Liver (tissue), 3 donors: ENCODE data around the gene RSBN1.

Experiments used
- ATF3 ChIP-seq: IDR thresholded peaks from 2 replicates; pipeline ENCODE4 v1.6.1; 2016; ENCODE audit warnings: antibody characterized with exemption
- CTCF ChIP-seq: fragments of 150-350 bp; IDR thresholded peaks from 2 replicates; pipeline ENCODE4 v1.5.1; 2017; ENCODE audit warnings: improper control_type of control experiment, low read depth, low read length; ENCODE audit not compliant: missing input control
- EGR1 ChIP-seq, 2 donors: IDR thresholded peaks; 2 replicates each; pipeline ENCODE4 v1.6.1; 2016 to 2018; ENCODE audit warnings: antibody characterized with exemption in 2 of 2, low read depth in 2 of 2
- JUND ChIP-seq, 2 donors: IDR thresholded peaks; 2 replicates each; pipeline ENCODE4 v1.6.1; 2016; ENCODE audit warnings: antibody characterized with exemption in 2 of 2
- NR2F2 ChIP-seq: IDR thresholded peaks from 2 replicates; pipeline ENCODE4 v1.6.1; 2016; ENCODE audit warnings: antibody characterized with exemption
- RAD21 ChIP-seq, 2 donors: IDR thresholded peaks; 2 replicates each; pipeline ENCODE4 v1.6.1; 2016; ENCODE audit warnings: antibody characterized with exemption in 2 of 2, mild to moderate bottlenecking in 2 of 2
- SP1 ChIP-seq: IDR thresholded peaks from 2 replicates; pipeline ENCODE4 v1.6.1; 2018; ENCODE audit warnings: antibody characterized with exemption, mild to moderate bottlenecking
- TAF1 ChIP-seq: conservative IDR thresholded peaks from 2 replicates; pipeline ENCODE4 v1.6.1; 2016; ENCODE audit warnings: antibody characterized with exemption, mild to moderate bottlenecking
- ZBTB33 ChIP-seq: IDR thresholded peaks from 2 replicates; pipeline ENCODE4 v1.6.1; 2016; ENCODE audit warnings: antibody characterized with exemption
- TF ChIP-seq, protein P1 (sequence below): IDR thresholded peaks from 2 replicates; pipeline ENCODE4 v1.6.1; 2016; ENCODE audit warnings: antibody characterized with exemption
- donor health status: healthy.
- donor health status: healthy.

DNA sequence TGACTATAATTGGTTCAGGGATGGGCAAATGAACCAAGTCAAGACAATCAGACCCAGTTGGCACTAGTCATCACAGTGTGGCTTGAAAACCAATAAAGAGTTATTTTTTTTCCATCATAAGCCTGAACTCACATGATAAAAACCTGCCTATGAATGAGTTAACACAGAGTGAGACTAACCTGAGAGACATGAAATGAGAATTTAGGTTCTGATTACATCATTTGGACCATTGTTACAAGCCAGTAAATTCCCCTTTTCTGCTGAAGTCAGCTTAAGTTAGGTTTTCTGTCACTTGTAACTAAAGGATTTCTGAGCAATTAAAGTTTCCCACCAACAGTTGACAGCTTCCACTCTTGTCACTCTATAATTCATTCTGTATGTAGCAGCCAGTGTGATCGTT is 9.6 kb upstream of the RSBN1 start:
- TF ChIP-seq CTCF, result no peak
- TF ChIP-seq TAF1, result no peak
- TF ChIP-seq JUND (IDR thresholded peaks at IDR 0.05), result no peak
- no peak for TF ChIP-seq EGR1 (IDR thresholded peaks at IDR 0.05; ENCODE audit: low read depth in 2 of 2)
- TF ChIP-seq SP1, result no peak
- no peak for TF ChIP-seq ZBTB33
- TF ChIP-seq RAD21 (IDR thresholded peaks at IDR 0.05), result no peak
- TF ChIP-seq NR2F2, result no peak
- TF ChIP-seq, protein P1, sequence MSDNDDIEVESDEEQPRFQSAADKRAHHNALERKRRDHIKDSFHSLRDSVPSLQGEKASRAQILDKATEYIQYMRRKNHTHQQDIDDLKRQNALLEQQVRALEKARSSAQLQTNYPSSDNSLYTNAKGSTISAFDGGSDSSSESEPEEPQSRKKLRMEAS, result no peak
- no peak for TF ChIP-seq ATF3
